Calu3 (cell line): ENCODE results near the gene CCDC91. TPM values are rescaled to one million over a fixed set of nuclear protein-coding genes. Genes with fewer than 3 reads are reported as not detected.
"Not testable (repeated sequence)": the region's sequence is repeated elsewhere in the genome, so short reads cannot be mapped to it uniquely, and the experiment has no call there.

Experiments used
- BruUV-seq: library from RNA; stranded (reverse); fragments of 400-500 nt; replicated peaks from 2 replicates; lab custom pipeline; 2021; lab: Mats Ljungman, UMichigan
- CTCF ChIA-PET: fragments of 300-600 bp; sonication (Branson Sonifier 250); formaldehyde crosslinking; loops from one replicate; lab custom pipeline; 2022; ENCODE audit warnings: antibody characterized with exemption; lab: Charles Lee
- DNase-seq: peaks from one replicate; pipeline ENCODE4 v3.0.0; 2022
- H3K27ac Mint-ChIP-seq: one replicate; pipeline ENCODE4 v1.8.0; 2022; ENCODE audit warnings: mixed read lengths; ENCODE audit not compliant: unreplicated experiment
- H3K27me3 Mint-ChIP-seq: one replicate; pipeline ENCODE4 v1.8.0; 2022; ENCODE audit warnings: mixed read lengths; ENCODE audit not compliant: unreplicated experiment
- H3K36me3 Mint-ChIP-seq: one replicate; pipeline ENCODE4 v1.8.0; 2022; ENCODE audit warnings: mild to moderate bottlenecking, moderate library complexity, mixed read lengths; ENCODE audit not compliant: insufficient read depth, unreplicated experiment
- H3K4me1 Mint-ChIP-seq: one replicate; pipeline ENCODE4 v1.8.0; 2022; ENCODE audit warnings: mild to moderate bottlenecking, low read depth, mixed read lengths; ENCODE audit not compliant: unreplicated experiment
- H3K4me3 Mint-ChIP-seq: one replicate; pipeline ENCODE4 v1.8.0; 2022; ENCODE audit warnings: mild to moderate bottlenecking, low read depth, moderate library complexity, mixed read lengths; ENCODE audit not compliant: unreplicated experiment
- H3K9me3 Mint-ChIP-seq: one replicate; pipeline ENCODE4 v1.8.0; 2022; ENCODE audit warnings: low read depth, mixed read lengths; ENCODE audit not compliant: unreplicated experiment
- intact Hi-C: fragments of 100-400 bp; cut with micrococcal nuclease; formaldehyde crosslinking; loops from one replicate; pipeline ENCODE4 v1.10.0; 2022; ENCODE audit not compliant: unreplicated experiment
- total RNA-seq: library from RNA; stranded (reverse); gene quantifications from 2 replicates; pipeline ENCODE4 v1.2.3, GENCODE V29; 2022
- TF ChIP-seq, protein P1 (sequence below): fragments of 200-600 bp; IDR thresholded peaks from one replicate; pipeline ENCODE4 v1.8.0; 2022; ENCODE audit warnings: antibody characterized with exemption; ENCODE audit not compliant: unreplicated experiment

CCDC91 gene
- total RNA-seq, 1 experiment from 2014 or later = 25.6 TPM

DNA sequence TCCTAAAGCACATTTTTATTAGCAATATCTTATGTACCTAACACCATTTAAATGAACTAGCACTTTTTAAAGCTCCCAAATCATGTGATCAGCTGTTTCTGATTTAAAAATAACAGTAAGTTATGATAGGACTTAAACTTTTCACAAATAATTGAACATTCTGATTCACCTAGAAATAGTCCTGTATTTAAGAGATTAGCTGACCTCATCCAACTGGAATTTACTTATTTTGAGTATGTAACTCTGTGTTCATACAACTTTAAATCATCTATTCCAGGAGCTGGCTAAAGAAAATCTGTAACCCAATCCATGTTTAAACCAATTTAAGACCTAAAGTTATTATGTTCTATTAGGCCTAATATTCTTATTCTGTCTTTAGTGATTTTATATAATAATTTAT is 184.3 kb downstream of the CCDC91 start:
- CTCF ChIA-PET = no interaction called here
- no TSS peak for BruUV-seq
- Mint-ChIP-seq H3K36me3 (no peaks in the 10 kb centered on the region), H3K27ac (no peak overlapping the region), H3K4me3 (no peak overlapping the region), H3K9me3 (peaks cover 6% of the 10 kb centered on the region), H3K27me3 (no peaks in the 10 kb centered on the region), H3K4me1 (no peaks in the 10 kb centered on the region)
- intact Hi-C loops = no loop called here
- DNase-seq = no peak
- TF ChIP-seq, protein P1, sequence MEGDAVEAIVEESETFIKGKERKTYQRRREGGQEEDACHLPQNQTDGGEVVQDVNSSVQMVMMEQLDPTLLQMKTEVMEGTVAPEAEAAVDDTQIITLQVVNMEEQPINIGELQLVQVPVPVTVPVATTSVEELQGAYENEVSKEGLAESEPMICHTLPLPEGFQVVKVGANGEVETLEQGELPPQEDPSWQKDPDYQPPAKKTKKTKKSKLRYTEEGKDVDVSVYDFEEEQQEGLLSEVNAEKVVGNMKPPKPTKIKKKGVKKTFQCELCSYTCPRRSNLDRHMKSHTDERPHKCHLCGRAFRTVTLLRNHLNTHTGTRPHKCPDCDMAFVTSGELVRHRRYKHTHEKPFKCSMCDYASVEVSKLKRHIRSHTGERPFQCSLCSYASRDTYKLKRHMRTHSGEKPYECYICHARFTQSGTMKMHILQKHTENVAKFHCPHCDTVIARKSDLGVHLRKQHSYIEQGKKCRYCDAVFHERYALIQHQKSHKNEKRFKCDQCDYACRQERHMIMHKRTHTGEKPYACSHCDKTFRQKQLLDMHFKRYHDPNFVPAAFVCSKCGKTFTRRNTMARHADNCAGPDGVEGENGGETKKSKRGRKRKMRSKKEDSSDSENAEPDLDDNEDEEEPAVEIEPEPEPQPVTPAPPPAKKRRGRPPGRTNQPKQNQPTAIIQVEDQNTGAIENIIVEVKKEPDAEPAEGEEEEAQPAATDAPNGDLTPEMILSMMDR = no peak

DNA sequence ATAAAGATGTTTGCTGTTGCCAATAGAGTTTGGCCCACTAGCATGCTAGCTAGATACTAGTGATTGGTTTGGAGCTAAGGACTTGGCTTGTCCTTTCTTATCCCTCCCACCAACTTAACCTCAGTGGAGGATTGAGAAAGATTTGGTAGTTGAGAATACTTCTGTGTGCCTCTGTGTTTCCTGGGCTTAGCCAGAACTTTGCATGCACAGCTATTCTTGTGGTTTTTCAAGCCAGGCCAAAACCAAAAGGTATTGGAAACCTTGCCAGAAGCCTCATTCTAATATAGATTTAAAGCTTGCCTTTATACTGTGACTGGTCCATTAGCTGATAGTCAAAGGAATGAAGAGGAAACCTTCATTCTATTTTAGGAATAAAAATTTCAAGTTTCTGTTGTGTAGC is 188.5 kb downstream of the CCDC91 start:
- Mint-ChIP-seq H3K27ac (no peak overlapping the region), H3K36me3 (no peaks in the 10 kb centered on the region), H3K9me3 (no peaks in the 10 kb centered on the region), H3K4me3 (no peak overlapping the region), H3K4me1 (no peaks in the 10 kb centered on the region), H3K27me3 (no peaks in the 10 kb centered on the region)
- no peak for DNase-seq
- BruUV-seq = no TSS peak
- CTCF ChIA-PET = no interaction called here
- TF ChIP-seq, protein P1 = no peak
- intact Hi-C loops = no loop called here

GRCh38 chr12:28379779-28380178 is 189.5 kb downstream of the CCDC91 start:
- H3K27ac Mint-ChIP-seq, intact Hi-C loops, H3K36me3 Mint-ChIP-seq, BruUV-seq, H3K27me3 Mint-ChIP-seq, H3K4me3 Mint-ChIP-seq, H3K4me1 Mint-ChIP-seq, DNase-seq, H3K9me3 Mint-ChIP-seq, CTCF ChIA-PET: not testable (repeated sequence)

DNA sequence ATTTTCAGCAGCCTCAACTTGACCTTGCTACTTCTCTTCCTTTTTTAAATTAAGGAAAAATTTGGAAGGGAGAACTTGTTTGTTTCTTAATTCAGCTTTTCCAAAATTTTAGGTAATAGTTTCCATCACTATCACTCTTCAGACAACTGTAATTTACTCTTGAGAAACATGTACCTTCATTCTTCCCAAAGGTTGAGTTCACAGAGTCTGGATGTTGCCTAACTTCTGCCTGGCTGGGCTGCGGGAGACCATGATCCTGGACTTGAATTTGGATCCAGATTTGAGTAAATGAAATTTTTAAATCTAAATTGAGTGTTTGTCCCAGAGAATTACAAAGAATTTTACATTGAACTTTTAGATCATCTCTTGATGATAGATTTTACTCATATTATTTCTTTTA is 193.1 kb downstream of the CCDC91 start:
- CTCF ChIA-PET = interaction anchor here (0.6 kb wide), 1 partner anchor 202 kb away, joined by 3 read pairs; no protein-coding TSS in a partner anchor

DNA sequence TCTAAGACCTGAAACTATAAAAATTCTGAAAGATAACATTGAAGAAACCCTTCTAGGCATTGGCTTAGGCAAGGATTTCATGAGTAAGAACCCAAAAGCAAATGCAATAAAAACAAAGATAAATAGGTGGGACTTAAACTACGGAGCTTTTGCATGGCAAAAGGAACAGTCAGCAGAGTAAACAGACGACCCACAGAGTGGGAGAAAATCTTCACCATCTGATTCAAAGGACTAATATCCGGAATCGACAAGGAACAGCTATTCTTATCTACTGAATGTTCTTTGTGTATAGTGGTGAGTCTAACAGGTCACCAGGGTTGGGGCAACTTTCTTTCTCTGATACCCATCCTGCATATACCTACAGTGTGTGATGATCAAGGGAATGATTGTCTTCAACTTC is 198.6 kb downstream of the CCDC91 start:
- Mint-ChIP-seq H3K27me3 (no peaks in the 10 kb centered on the region), H3K27ac (no peak overlapping the region), H3K4me3 (no peak overlapping the region), H3K4me1 (no peaks in the 10 kb centered on the region), H3K36me3 (no peaks in the 10 kb centered on the region), H3K9me3 (no peaks in the 10 kb centered on the region)
- CTCF ChIA-PET = no interaction called here
- BruUV-seq = no TSS peak
- intact Hi-C loops = no loop called here
- TF ChIP-seq, protein P1 = no peak
- DNase-seq = no peak

More for the DNA sequence above, 193.1 kb downstream of the CCDC91 start:
- Mint-ChIP-seq H3K27me3 (no peaks in the 10 kb centered on the region), H3K36me3 (no peaks in the 10 kb centered on the region), H3K27ac (no peak overlapping the region), H3K4me3 (no peak overlapping the region), H3K4me1 (no peaks in the 10 kb centered on the region), H3K9me3 (no peaks in the 10 kb centered on the region)
- BruUV-seq = no TSS peak
- intact Hi-C loops = no loop called here
- TF ChIP-seq, protein P1 = no peak
- DNase-seq = no peak
